ENCODE data around the gene PTPN13. TPM values are rescaled to one million over a fixed set of nuclear protein-coding genes. Genes with fewer than 3 reads are reported as not detected.
A peak's percentile ranks its signal among the peaks of the same experiment; 100 is the strongest.

The PTPN13 gene
- total and polyA plus RNA-seq, 8 donors: 2.3 to 38.6 (median 5.4) TPM

DNA sequence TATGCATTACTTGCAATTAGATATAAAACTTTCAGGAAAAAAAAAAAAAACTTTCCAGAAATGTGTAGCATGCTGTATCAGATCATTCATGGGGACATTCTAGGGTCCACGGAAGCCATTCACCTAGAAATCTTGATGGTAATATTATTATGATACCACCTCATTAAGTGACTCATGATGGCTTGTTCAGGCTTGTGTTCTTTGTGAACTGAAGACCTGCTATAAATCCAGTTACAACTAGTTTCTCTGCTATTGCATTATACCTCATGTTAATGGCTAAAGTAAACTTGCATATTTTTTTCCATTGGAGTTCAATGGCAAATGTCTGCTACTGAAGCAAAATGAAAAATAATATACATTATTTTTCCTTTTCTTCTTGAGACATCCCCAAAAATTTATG is 35.3 kb upstream of the PTPN13 start:
- WGBS, 5 donors: 82 to 97% (median 93%) methylated on average over 1 of the region's 1 CpG
- intact Hi-C loops (cut with DNase I; ENCODE audit: low total_unique reads): no loop called here
- DNase-seq: peak in 1 of 2 donors; percentile 19
- Histone ChIP-seq H3K4me1 (peaks cover 0 to 23% (median 8%) of the 10 kb centered on the region in 4 donors), H3K36me3 (no peaks in the 10 kb centered on the region), H3K9me3 (no peaks in the 10 kb centered on the region), H3K27ac (no peak overlapping the region), H3K27me3 (no peaks in the 10 kb centered on the region), H3K4me3 (no peak overlapping the region)
- TF ChIP-seq EP300 (IDR thresholded peaks at IDR 0.05) (no peak), POLR2A (IDR thresholded peaks at IDR 0.05) (no peak), POLR2AphosphoS5 (IDR thresholded peaks at IDR 0.05) (no peak)
- TF ChIP-seq, protein P1, sequence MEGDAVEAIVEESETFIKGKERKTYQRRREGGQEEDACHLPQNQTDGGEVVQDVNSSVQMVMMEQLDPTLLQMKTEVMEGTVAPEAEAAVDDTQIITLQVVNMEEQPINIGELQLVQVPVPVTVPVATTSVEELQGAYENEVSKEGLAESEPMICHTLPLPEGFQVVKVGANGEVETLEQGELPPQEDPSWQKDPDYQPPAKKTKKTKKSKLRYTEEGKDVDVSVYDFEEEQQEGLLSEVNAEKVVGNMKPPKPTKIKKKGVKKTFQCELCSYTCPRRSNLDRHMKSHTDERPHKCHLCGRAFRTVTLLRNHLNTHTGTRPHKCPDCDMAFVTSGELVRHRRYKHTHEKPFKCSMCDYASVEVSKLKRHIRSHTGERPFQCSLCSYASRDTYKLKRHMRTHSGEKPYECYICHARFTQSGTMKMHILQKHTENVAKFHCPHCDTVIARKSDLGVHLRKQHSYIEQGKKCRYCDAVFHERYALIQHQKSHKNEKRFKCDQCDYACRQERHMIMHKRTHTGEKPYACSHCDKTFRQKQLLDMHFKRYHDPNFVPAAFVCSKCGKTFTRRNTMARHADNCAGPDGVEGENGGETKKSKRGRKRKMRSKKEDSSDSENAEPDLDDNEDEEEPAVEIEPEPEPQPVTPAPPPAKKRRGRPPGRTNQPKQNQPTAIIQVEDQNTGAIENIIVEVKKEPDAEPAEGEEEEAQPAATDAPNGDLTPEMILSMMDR (IDR thresholded peaks at IDR 0.05): no peak

DNA sequence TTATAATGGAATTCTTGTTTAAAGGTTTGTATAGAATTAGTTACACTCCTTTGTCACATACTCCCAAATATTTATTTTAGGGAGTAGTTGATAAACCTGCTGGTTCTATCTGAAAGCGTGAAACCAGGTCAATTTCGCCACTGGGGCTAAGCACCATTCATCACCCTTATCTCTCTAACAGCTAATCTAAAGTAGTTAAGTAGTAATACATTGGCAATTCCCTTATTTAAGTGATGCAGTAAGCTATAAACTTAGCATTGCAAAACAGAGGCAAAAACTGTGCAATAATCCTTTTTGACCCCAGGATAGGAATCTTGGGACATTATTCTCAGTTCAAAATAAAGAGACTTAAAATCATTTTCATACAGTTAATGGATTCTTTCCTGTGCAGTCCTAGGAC is 33.7 kb upstream of the PTPN13 start:
- Histone ChIP-seq H3K27ac (no peak overlapping the region), H3K4me1 (peaks cover 0 to 23% (median 8%) of the 10 kb centered on the region in 4 donors), H3K4me3 (no peak overlapping the region), H3K9me3 (no peaks in the 10 kb centered on the region), H3K27me3 (no peaks in the 10 kb centered on the region), H3K36me3 (no peaks in the 10 kb centered on the region)
- 21 to 55% (median 28%) methylated on average over 2 of the region's 2 CpGs for WGBS, 5 donors
- TF ChIP-seq, protein P1 (IDR thresholded peaks at IDR 0.05): no peak
- TF ChIP-seq POLR2AphosphoS5 (IDR thresholded peaks at IDR 0.05): peak in 1 of 3 donors; percentile 23
- TF ChIP-seq EP300 (IDR thresholded peaks at IDR 0.05): no peak
- intact Hi-C loops (cut with DNase I; ENCODE audit: low total_unique reads): no loop called here
- peak in 1 of 2 donors; percentile 45 for DNase-seq

DNA sequence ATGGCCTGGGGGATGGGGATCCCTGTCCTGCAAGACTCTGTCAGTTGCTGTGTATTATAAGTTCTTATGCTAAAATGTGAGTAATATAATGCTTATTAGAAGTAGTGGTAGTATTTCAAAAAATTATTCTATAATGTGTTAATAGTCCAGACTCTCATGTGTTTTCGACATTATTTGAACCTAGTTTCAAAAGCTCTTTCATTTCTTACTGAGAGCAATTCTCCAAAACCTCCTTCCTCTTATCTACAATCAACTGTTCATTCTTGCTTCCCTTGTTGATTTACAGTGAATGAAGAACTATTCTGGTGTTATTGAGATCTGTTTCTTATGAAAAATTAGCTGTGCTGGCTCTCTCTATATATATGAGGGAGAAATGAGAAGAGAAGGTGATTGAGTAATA is 32.9 kb upstream of the PTPN13 start:
- no peak for TF ChIP-seq POLR2A (IDR thresholded peaks at IDR 0.05)
- TF ChIP-seq, protein P1 (IDR thresholded peaks at IDR 0.05): no peak
- no peak for TF ChIP-seq POLR2AphosphoS5 (IDR thresholded peaks at IDR 0.05)
- TF ChIP-seq EP300 (IDR thresholded peaks at IDR 0.05): no peak
- H3K4me3 ChIP-seq: no peak overlapping the region
- WGBS, 5 donors: 49 to 76% (median 57%) methylated on average over 1 of the region's 1 CpG
- H3K9me3 ChIP-seq: no peaks in the 10 kb centered on the region
- intact Hi-C loops (cut with DNase I; ENCODE audit: low total_unique reads): no loop called here
- H3K27me3 ChIP-seq: no peaks in the 10 kb centered on the region
- H3K36me3 ChIP-seq: no peaks in the 10 kb centered on the region
- H3K27ac ChIP-seq: no peak overlapping the region
- H3K4me1 ChIP-seq: peaks cover 0 to 23% (median 8%) of the 10 kb centered on the region in 4 donors
- no peak for DNase-seq

DNA sequence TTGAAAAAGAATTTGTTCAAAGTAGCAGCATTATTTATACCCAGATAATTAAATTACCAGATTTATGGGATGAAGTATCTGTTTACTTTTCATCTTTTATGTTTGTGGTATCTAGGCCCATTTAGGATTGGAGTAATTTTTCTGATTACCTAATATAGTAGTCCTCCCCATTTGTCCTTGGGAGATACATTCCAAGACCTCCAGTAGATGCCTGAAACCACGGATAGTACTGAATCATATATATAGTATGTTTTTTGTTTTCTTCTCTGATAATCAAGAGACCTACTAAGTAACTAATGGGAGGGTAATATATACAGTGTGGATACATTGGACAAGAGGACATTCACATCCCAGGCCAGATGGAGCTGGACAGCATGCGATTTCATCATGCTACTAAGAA is 30.7 kb upstream of the PTPN13 start:
- Histone ChIP-seq H3K9me3 (no peaks in the 10 kb centered on the region), H3K4me1 (peaks cover 0 to 16% (median 8%) of the 10 kb centered on the region in 4 donors), H3K27ac (no peak overlapping the region), H3K36me3 (no peaks in the 10 kb centered on the region), H3K27me3 (no peaks in the 10 kb centered on the region), H3K4me3 (no peak overlapping the region)
- TF ChIP-seq POLR2AphosphoS5 (IDR thresholded peaks at IDR 0.05) (no peak), POLR2A (IDR thresholded peaks at IDR 0.05) (no peak), EP300 (IDR thresholded peaks at IDR 0.05) (no peak)
- TF ChIP-seq, protein P1 (IDR thresholded peaks at IDR 0.05): no peak
- WGBS, 5 donors: 79 to 87% (median 83%) methylated on average over 2 of the region's 2 CpGs
- intact Hi-C loops (cut with DNase I; ENCODE audit: low total_unique reads): no loop called here
- DNase-seq: no peak
